Activated CD8-positive, alpha-beta memory T cell treated with anti-CD3 and anti-CD28 coated beads, Interleukin-2, amount 50 U/mL, for 1 hour (primary cell): ENCODE measurements around the gene ARHGEF12.

ENCODE experiments used
- DNase-seq: peaks from one replicate; pipeline ENCODE4 v3.0.0-alpha.2; 2020; ENCODE audit errors: extremely low read depth

Gene ARHGEF12

DNA sequence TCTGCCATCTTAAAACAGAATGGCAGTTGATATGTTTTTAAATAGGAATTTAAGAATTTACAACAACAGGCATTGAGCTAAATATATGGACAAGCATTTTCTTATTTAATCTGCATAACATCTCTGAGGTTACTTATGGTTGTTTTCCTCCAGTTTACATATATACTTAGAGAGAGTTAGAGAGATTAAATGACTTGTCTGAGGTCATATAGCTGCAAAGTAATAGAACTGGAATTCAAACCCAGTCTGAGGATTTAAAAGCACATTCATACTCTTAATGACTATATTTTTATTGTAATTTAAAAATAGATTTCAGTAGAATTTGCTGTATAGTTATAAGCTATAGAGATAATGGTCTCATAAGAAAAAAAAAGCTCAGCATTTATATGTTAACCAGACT is 93.9 kb downstream of the ARHGEF12 start:
- DNase-seq: no peak

DNA sequence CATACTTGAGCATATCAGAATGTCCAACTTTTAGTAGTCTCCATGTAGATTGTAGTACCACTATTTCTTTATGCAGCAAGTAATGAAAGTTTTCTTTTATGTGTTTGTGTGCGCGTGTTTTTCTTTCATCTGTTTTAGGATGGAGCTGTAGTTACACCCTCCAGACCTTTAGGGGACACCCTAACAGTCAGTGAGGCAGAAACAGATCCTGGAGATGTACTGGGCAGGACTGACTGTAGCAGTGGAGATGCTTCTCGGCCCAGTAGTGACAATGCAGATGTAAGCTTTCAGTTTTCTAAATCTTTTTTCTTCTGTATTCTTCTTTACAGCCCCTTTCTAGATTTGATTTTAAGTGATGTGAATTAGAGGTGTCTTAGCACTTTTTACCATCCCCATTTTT is 95.4 kb downstream of the ARHGEF12 start:
- no peak for DNase-seq

DNA sequence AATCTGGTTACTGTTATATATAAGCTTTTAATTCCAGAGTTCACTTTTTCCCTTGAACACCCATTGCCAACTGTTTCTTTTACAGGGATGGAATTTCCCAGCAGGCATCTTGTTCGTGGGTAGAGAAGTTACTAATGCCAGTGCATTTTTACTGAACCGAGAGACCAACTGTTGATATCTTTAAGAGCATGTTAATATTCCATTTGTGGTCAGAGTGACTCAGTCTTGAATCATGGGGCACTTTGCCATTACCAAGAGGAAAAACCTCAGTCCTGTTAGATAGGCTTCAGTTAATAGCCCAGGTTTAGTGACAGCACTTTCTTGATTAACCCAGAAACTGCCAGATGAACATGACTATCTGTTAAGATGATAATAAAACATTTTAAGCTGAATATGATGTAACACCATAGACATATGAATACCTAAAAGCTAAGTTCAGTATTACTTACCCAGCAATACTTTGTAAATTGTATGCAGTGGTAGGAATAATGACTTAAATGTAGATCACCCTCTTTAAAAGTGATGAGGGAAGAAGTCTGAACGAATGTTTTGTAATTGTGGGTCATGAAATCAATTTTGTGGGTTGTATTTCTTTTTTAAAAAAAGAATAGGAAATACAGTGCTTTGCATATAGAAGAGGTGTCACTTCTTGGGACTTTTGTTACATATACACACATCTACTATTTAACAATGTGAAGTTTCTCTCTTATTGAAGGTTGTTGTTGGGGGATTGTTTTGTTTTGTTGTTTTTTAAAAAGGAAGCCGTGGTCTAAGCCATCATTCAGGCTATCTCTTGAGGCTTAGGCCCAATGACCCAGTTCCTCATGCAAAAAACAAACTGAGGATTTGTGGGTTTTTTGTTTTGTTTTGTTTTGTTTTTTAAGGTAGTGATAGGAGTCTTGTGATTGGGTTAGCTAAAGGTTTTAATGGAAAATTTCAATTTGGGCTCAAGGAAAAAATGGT is 96.1 kb downstream of the ARHGEF12 start:
- no peak for DNase-seq

DNA sequence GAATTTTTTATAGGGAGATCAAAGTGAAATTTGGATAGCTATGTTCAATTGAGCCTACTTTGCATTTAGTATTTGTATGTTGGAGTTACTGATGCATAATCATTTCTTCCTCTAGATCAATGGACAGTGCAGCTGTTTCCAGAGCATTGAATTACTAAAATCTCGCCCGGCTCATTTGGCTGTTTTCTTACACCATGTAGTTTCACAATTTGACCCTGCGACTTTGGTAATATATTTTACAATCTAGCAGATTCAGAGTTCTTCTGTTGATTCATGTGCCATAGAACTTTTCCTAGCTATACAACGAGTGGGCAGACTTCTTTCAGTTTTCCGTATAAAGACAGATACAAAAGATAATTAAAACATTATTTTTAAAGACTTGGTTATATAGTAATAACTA is 105.4 kb downstream of the ARHGEF12 start:
- DNase-seq: no peak

DNA sequence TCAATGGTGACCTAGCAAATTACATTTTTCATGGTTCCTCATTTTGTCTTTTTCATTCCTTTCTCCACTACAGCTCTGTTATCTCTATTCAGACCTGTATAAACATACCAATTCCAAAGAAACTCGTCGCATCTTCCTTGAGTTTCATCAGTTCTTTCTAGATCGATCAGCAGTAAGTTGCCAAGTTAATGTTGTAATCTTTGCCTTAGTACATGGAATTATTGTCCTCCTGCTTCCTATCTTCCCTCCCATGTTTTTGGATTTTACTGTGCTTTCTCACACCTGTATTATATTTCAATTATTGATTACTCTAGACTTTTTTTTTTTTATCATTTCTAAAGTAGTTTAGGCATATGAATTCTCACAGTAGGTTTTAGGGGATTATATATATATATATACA is 105.8 kb downstream of the ARHGEF12 start:
- no peak for DNase-seq

DNA sequence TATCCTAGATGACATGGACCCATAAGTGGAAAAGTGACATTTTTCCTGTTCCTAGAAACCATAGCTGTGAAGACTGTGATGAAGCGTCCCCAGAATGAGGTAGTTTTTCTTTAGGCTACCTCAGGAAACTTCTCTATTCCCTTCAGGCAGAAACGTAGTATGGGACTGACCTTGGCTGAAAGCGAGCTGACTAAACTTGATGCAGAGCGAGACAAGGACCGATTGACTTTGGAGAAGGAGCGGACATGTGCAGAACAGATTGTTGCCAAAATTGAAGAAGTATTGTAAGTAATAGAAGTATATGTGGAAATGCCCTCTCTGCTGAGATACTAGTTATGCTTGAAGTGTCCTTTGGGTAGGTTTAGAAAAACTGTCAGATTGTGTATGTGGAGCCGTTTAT is 110.6 kb downstream of the ARHGEF12 start:
- DNase-seq: no peak

DNA sequence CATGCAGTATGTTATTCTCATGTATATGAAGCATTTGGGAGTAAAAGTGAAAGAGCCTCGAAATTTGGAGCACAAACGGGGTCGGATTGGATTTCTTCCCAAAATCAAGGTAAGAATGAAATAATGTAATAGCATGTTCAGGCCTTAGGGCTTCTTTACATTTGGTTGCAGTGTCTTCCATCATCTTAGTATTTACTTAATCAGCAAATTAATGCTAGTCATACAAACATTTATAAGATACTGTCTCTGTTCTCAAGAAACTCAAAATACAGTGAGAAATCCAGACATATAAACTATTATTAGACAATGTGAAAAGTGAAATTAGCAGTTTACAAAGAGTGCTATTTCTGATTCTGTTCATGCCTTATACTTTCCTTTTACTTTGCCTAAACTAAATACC is 112.0 kb downstream of the ARHGEF12 start:
- DNase-seq: no peak

DNA sequence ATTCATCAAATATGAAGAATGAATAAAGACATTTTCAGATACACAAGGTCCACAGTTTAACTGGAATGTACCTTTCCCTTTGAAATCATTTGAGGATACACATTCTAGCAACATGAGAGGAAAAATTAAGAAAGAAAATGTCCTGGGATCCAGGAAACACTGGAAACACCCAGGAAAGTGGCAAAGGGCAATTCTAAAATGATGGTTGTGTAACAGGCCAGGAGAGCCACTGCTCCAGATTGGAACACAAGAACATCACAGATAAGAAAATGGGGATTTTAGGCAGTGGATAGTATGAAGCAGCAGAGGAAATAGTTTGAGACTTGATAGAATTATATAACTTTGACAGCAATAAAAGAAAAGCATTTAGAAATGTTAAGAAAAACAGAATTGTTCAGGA is 119.3 kb downstream of the ARHGEF12 start:
- no peak for DNase-seq

DNA sequence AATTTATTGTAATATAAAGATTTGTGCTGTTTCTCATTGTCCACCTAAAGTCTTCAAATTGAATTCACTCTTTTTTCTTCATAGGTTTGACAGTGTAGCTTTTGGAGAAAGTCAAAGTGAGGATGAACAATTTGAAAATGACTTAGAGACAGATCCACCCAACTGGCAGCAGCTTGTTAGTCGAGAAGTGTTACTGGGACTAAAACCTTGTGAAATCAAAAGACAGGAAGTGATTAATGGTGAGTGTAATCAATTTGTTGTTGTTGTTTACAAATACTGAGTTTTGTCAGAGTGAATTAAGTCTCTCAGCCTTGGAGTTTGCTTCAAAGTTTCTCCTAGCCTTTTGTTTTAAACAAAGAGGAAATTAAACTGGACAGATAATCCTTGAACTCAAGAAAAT is 121.8 kb downstream of the ARHGEF12 start:
- DNase-seq: no peak

DNA sequence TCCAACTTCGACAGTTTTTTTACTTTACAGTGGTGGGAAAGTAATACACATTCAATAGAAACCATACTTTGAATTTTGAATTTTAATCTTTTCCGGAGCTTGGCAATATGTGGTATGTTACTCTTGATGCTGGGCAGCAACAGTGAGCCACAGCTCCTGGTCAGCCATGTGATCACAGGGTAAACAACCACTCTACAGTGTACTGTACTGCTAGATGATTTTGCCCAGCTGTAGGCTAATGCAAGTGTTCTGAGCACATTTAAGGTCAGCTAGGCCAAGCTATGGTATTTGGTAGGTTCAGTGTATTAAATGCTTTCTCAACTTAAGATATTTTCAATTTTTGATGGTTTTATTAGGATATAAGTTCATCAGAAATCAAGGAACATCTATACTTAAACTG is 126.6 kb downstream of the ARHGEF12 start:
- DNase-seq: no peak

DNA sequence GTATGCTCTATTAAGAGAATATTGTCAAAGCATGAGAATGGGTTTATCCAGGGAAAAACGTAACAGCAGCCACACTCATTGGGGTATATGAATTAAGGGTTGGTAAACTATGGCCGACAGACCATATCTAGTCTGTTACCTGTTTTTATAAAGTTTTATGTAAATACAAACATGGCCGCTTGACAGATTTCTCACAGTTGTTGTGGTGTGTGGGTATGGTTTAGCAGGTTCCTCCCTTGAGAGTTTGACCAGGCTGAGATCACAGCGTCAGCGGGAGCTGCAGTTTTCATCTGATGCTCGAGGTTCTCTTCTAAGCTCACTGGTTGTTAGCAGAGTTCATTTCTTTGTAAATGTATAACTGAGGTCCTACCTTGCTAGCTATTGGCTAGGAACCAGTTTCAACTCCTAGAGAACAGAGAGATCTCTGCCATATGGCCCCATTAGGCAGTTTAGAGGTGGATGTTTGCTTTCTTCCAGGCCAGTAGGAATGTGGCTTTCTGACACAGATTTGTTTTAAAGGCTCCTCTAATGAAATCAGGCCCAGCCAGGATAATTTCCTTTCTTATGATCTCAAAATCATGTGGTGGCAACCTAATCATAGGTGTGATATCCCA is 129.8 kb downstream of the ARHGEF12 start:
- DNase-seq: no peak

DNA sequence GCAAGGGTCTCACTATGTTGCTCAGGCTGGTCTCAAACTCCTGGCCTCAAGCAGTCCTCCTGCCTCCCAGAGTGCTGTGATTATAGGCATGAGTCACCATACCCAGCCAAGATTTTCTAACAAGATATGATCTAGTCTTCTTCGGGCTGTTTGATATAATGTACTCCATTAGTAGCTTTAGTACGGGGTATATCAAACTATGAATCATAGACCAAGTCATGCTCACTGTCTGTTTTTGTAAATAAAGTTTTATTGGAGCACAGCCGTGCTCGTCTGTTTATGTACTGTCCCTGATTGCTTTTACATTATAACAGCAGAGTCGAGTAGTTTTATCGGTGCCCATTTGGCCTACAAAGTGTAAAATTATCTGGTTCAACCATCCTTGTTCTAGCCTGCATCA is 131.4 kb downstream of the ARHGEF12 start:
- no peak for DNase-seq

DNA sequence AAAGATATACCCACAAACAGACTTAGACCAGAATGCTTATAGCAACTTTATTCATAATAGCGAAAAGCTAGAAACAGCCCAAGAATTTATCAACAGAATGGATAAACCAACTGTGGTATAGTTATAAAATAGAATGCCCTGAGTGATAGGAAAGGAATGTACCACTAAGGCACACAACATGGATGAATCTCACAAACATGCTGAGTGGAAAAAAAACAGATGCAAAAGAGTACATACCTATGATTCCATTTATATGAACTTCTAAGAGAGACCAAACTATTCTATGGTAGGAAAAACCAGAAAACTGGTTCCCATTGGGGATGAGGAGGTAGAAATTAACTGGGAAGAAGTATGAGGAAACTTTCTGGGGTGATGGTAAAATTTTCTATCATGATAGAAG is 134.9 kb downstream of the ARHGEF12 start:
- DNase-seq: no peak

DNA sequence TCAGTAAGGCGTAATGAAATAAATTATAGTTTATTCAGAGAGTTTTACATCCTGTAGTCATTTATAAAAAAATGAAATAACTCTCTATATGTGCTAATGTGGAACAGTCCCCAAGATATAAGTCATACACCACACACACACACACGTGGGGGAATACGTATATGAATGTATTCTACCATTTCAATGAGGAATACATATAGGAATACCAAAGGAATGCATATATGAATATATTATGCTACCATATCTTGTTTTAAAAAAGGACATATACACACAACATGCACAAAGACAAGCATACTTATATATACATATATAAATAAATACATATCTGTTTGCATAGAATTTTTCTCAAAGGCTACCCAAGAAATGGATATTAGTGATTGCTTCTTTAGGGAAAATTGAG is 135.8 kb downstream of the ARHGEF12 start:
- DNase-seq: no peak

DNA sequence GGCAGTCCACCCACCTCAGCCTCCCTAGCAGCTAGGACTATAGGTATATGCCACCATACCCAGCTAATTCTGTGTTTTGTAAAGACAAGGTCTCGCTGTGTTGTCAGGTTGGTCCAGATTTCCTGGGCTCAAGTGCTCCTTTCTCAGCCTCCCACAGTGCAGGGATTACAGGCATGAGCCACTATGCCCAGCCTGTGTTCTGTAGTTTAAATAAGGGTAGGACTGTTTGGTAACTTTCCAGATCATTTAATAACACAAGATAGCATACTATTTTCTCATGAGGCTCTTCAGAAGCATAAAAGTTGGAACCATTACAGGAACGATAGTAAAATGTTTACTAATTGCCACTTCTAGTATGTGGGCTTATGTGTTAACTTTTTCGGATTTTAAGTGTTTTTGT is 137.3 kb downstream of the ARHGEF12 start:
- DNase-seq: no peak

DNA sequence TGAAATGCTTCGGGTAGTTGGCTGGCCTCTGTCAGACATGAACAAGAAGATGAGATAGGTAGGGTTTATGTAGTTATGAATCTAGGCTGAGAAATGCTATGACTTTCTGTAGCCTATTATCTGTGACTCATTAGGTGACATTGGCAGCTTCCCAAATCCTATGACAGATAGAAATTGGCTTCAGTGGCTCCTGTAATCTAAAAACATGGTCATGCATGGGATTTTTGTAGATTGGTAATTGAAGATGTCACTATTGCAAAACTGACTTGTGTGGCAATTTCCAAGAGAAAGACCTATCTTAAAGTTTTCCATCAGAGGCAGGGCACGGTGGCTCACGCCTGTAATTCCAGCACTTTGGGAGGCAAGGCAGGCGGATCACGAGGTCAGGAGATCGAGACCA is 145.9 kb downstream of the ARHGEF12 start:
- DNase-seq: no peak

DNA sequence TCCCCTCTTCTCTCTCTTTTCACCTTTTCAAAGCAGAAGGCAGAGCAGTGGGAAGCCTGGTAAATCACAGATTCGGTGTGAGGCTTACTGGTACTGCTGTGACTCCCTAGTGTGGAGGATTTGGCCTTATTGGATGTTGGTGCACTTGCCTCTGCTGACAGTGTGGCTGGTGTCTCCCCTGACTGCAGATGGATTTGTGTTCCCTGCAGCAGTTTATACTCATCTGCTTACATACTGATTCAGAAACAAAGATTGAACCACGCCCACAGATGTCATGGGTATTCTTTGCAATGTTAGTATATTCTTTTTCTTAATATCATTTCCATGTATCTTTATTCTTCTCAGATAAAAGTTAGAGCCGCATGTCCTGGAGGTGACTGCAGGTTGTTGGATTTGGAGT is 148.5 kb downstream of the ARHGEF12 start:
- DNase-seq: no peak

DNA sequence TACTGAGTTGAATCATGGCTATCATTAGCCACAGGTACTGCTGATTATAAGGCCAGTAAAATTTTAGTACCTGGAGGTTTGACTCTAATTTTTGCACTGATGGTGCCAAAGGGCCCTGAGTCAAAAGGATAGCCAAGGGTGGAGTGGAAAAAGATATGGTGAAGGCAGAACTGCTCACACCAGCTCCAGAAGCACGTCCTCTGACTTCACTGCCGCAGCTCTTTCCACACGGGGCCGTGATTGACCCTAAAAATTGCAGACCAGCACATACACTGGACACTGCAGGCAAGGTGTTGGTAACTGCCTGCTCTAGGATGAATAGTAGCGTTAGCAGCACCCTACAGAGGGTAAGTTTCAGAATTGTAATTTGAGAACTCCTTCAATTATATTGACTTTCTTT is 149.9 kb downstream of the ARHGEF12 start:
- DNase-seq: no peak

DNA sequence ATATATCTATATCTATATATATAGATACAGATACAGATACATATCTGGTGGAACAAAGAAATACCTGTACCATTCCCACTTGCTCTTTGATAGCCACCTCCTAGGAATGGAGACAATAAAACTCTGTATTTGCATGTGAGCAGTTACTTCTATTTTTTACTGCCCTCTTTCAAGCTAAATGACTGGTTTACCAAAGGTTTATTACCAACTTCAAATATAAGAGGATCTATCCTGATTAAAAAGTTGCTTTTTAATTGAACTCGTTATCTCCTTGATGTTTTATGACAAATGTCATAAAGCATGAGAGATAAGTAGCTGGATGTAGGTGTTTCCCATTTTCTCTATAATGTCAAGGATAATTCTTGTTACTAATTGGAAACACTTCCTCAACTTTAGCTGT is 153.6 kb downstream of the ARHGEF12 start:
- no peak for DNase-seq

DNA sequence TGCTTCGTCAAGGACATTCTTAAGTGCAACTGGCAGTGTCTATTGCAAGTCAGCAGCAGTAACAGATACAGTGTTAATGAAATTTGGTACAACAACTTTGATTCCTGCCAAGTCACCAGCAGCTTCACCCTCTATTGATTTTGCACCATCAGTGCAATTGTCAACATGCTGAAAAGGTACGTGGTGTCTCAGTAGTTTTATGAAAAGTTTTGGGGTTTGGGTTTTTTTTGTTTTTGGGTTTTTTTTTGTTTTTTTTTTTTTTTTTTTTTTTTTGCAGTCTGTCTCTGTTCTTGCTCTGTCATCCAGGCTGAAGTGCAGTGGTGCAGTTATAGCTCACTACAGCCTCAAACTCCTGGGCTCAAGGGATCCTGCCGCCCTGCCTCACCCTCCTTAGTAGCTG is 156.3 kb downstream of the ARHGEF12 start:
- DNase-seq: no peak

DNA sequence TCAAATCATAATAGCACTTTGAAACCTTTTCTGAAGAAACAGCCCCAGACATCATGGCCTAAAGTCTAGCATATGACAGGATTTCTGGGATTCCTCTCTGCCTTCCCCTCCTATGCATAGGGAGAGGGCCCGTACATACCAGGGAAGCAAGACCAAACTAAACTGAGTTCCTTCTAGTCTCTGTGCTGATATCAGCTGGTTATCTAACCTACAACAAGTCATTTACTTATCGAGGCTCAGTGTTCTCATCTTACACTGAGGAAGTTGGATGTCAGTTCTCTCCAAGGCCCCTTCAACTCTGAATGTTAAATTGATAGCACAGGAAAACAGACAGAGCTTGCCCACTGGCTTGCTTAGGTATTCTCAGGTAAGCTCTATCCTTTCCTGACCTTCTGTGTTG is 158.4 kb downstream of the ARHGEF12 start:
- no peak for DNase-seq

DNA sequence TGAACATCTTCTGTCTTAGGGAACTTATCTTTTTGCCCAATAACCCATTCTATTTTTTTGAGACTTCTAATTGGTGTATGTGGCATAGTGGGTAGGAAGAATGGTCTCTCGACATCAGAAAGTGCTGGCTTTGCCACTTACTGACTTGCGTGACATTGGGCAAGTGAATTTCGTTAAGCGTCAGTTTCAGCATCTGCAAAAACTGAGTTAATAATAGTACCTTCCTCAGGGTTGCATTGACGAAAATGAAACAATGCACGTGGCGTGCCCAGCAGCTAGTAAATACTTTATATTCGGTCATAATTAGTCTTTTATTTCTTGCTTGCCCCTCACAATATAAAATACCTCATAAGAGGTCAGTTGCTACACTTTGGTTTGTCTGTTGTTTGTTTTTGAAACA is 162.9 kb downstream of the ARHGEF12 start:
- DNase-seq: no peak

DNA sequence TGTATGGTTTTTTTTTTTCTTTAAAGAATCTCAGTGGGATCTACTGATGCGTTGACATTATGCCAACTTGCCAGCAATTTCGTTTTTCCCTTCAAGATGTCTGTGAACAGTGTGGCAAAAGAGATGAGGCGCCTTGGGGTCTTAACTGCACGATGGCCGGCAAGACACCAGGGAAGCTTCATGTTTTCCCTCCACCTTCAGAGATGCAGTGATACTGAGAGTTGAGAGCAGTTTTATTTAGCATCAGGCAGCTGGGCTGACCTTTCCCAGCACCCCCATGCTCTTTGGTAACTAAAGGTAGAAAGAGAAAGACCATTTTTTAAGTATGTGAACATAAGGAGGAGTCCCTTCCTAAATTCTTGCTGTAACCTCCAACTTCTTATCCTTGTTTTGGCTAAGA is 163.6 kb downstream of the ARHGEF12 start:
- DNase-seq: no peak
